ENCODE measurements around the gene MRGPRX2.

MRGPRX2 gene

DNA sequence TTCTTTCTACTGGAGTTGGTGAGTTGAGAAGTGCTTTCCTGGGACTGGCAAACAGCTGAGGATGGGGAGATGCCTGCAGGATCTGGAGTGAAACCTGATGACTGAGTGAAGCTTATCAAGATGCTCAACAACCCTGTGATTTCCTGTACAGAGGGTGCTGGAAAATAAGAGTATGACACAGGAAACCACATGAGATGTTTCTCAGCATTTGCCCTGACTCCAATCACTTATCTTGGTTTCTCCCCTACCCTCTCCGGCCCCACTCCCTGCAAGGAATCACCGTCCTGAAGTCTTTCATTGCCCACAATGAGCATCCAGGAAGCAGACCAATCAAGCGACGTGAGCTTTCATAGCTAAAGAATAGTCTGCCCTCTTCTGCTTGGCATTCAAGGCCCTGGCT is at the start of gene MRGPRX2:
MRGPRX2 (minus strand) TSS at position 89 of the 400 bp plus-strand sequence. CDS start 4,315 bp downstream, outside the sequence.
- DNase-seq (ENCODE audit: low spot score), result no peak

DNA sequence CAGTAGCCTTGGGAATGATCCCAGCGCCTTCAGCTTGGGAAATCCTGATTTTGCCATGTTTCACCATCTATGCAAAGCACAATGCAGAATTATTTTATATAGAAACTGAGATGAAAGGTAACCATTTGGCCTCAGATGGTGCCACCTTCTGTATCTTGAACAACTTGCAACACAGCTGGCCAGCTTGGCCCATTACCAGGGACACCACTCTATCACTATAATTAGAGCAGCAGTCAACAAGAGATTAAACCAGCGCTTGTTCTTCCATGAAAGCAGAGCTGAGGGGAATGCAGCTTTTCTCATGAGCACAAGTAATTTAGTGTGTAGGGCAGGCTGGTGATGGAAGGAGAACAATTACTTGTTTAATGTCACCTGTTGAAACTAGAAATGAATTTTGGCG is 49.8 kb upstream of the MRGPRX2 start:
- DNase-seq (ENCODE audit: low spot score), result peak; percentile 61

DNA sequence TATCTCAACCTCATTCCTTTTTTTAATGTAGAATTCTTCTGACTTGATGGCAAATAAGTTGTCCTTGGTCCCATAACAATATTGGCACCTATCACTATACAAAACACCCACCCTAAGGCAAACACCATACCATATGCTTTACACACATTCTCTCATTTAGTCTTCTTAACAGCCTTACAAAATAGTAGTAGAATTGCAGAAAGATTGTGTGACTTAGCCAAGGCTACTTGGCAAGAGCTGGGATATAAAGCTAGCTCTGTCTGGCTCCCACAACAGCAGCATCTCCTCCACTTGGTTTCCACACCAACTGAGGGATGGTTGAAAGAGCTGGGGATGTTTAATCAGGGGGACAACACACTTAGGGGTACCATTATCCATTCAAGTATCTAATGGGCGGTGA is 46.6 kb upstream of the MRGPRX2 start:
- no peak for DNase-seq (ENCODE audit: low spot score)

DNA sequence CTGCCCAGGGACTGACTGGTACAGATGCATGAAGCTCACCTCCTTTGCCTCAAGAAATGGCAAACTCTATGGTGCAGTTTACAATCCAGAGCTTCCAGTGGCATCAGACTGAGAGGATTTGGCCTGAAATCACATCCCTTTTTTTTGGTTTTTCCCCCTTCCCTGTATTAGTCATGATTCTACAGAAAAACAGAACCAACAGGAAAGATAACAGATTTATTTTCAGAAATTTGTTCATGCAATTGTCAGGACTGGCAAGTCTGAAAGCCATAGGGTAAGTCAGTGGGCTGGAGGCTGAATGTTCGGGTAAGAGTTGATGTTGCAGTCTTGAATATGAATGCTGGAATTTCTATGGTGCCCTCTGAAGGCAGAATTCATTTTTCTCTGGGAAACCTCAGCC is 44.5 kb upstream of the MRGPRX2 start:
- DNase-seq (ENCODE audit: low spot score), result no peak

DNA sequence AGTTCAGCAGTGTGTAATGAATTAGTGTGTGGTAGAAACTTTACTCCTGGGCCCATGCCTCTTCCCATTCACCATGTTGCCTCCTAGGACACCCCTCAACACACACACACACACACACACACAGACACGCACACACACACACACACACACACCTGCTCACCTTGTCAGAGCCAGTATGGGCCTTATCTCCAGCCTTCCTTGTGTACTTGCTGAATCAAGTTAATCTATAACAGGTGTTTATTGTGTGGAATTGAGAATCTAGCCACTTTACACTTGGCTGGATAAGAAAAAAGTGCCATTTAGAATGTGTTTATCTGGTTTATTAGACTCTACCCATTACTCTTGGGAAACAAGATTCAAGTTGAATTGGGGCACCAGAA is 42.0 kb upstream of the MRGPRX2 start:
- DNase-seq (ENCODE audit: low spot score), result no peak

DNA sequence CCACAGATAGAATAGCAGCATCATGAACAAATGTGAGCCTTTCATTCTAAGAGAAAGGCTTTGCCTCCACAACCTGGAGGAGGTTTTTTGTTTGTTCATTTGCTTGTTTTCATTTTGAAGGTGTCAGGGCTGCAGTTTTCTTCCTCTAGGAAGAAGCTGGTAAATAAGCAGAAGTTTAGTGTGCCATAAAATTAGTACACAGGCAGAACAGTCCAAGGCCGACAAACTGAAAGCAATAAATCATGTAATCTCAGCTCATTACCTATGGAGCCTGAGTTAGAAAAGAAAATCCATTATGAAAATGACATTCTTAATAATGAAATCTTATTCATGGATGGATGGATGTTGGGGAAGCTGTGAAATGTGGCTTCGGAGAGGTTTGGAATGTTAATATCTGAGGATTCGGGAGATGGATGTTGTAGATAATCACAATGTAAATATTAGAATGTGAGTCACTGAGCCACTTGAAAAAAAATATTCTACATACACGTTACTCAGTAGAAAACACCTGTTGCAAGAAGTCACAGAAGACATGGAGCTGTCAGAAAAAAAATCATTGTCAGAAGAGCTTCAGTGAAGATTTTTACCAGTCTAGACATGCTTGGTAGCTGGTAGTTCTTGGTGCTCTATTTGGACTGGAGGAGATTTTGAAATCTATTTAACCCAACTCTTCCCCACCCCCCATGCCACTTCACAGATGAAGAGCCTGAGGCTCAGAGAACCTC is 41.4 kb upstream of the MRGPRX2 start:
- no peak for DNase-seq (ENCODE audit: low spot score)

DNA sequence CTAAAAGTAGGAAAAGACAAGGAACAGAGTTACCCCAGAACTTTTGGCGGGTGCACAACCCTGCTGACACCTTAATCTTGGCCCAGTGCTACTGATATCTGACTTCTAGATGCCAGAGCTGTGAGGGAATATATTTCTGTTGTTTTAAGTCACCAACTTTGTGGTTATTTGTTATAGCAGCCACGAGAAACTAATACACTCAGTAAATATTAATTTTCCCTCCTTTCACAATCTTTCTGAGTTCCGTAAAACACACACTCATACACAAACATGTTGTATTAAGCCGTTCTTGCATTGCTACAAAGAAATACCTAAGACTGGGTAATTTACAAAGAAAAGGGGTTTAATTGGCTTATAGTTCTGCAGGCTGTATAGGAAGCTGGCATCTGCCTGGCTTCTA is 40.4 kb upstream of the MRGPRX2 start:
- no peak for DNase-seq (ENCODE audit: low spot score)

DNA sequence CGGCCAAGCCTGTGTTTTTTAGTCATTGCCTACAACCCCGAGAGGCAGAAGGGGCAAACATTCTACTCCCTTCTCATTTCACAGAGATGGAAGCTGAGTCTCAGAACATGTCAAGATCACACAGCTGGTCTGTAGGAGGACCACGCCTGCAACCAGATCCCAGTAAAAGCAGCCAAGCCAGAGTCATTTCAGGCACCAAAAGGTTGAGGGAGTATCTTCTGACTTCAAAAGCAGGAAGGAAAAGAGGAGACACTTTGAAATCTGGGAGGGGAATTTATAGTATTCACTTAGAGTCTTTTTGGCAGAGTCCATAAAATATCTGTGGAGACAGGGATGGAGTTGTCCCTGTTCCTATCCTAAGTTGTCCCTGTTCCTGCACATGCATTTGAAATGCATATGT is 38.6 kb upstream of the MRGPRX2 start:
- DNase-seq (ENCODE audit: low spot score), result no peak

DNA sequence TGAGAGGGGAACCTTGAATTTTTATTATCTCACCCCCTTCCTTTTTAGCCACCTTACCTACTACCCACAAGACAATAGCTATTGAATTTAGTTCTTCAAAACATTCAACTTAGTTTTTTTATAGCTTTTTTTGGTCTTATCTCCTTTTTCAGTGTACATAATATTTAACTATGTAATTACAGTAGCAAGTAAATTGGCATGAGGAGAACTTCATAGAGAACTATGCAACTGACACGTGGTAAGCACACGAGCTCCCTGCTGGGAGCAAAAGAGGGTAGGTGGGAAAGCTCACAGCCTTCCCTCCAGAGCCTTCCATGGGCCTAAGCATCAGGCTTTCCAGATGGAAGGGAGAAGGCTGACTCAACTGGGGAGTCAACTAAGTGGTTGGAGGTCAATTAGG is 34.3 kb upstream of the MRGPRX2 start:
- no peak for DNase-seq (ENCODE audit: low spot score)

DNA sequence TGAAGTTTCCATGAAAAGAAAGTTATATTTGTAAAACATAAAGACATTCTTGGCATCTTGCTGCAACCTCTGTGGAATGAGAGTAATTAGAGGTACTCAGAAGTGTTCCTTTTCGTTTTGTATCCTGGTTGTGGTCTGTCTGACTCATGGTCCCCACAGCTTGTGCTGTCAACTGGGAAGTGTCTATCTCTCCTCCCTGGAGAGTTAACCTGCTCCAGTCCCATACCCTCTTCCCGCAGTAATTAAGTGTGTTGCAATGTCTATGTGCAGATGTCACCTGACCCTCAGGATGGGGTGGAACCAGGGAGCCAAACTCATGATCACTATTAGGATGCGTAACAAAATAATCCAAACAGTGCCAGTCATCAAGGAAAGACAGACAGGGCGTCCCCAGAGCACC is 33.5 kb upstream of the MRGPRX2 start:
- no peak for DNase-seq (ENCODE audit: low spot score)

DNA sequence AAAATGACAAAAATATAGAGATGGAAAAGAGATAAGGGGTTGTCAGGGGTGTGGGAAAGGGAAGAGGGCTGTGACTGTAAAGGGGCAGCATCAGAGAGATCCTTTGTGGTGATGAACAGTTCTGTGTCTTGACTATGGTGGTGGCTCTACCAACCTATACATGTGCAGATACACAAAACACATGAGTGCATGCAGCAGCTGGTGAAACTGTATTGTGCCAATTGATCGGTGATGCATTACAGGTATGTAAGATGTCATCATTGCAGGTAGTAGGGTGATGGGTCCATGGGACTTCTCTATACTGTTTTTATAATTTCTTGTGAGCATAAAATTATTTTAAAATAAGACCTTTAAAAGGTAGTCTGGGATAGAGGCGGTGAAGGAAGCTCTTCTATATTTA is 32.3 kb upstream of the MRGPRX2 start:
- no peak for DNase-seq (ENCODE audit: low spot score)

DNA sequence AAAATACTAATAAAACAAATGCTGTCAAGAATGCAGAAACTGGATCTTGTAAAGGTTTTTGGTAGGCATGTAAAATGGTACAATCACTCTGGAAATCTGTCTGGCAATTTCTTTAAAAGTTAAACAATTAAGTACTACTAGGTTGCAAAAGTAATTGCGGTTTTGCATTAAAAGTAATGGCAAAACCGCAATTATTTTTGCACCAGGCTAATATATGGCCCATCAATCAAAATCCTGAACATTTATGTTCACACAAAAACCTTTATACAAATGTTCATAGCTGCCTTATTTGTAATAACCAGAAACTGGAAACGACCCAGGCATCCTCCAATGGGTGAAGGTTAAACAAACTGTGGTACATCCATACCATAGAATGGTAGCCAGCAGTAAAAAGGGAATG is 31.8 kb upstream of the MRGPRX2 start:
- DNase-seq (ENCODE audit: low spot score), result no peak

DNA sequence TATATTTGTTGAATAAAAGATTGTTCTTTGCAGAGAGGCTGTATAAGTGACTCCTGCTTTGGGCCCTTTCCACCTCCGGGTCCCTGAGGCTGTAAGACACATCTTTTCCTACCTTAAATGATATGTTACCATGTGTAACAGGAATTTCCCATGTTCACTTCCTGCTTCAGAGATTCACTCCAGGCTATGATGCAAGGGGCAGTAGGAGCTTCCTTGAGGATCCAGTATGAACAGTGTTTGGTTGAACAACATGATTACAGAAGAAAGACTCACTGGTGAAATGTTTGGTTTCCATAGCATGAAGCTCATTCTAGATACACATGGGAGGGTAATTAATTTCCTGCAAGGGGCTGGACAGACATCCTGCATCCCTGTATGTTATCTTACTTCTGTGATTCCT is 30.8 kb upstream of the MRGPRX2 start:
- no peak for DNase-seq (ENCODE audit: low spot score)

DNA sequence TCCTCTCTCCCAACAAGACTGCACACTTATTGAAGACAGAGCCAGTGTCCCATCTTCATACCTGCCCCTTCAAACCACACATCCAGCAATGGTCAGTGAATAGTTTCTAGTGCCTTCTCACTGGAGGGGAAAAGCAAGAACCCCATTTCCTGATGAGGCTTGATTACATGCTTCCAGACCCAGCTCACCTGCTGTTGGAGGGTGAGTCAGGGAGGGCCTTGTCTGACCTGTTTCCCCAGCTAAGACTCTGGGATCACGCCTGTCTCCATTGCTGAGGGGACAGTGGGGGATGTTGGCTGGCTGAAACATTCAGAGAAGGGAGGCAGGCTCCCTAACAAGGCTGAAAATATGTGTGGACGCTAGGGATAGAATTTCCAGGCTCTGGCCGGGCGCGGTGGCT is 28.9 kb upstream of the MRGPRX2 start:
- DNase-seq (ENCODE audit: low spot score), result no peak

DNA sequence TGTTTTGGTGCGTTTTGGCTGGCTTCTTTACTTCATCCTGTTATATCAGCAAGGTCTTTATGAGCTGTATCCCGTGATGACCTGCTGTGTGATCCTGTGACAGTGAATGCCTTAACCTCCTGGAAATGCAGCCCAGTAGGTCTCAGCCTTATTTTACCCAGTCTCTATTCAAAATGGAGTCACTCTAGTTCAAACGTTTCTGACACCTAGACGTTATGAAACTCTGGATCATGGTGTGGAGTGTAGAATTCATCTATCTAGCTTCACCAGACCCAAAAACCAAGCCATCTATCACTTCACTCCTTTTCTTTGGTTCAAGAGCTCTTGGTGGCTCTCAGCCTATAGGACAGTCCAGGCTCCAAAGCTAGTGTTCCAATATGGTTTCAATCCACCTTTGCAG is 28.3 kb upstream of the MRGPRX2 start:
- no peak for DNase-seq (ENCODE audit: low spot score)

DNA sequence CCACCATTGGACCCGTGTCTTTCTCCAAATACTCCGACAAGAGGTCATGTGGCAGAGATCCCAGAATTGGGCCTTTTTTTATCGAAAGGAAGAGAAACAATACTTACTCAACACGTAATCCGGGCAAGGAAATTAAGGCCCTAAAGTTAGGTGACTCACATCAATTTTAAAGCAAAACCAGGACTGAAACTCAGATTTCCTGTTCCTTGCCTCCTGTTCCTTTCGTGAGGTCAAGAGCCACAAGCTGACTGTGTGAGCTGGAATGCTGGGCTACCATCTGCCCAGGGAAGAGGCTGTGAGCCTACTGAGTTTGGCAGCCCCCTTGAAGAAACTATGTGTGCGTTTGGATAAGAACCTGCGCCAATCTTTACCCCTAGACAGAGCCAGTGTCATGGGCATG is 27.1 kb upstream of the MRGPRX2 start:
- DNase-seq (ENCODE audit: low spot score), result no peak

DNA sequence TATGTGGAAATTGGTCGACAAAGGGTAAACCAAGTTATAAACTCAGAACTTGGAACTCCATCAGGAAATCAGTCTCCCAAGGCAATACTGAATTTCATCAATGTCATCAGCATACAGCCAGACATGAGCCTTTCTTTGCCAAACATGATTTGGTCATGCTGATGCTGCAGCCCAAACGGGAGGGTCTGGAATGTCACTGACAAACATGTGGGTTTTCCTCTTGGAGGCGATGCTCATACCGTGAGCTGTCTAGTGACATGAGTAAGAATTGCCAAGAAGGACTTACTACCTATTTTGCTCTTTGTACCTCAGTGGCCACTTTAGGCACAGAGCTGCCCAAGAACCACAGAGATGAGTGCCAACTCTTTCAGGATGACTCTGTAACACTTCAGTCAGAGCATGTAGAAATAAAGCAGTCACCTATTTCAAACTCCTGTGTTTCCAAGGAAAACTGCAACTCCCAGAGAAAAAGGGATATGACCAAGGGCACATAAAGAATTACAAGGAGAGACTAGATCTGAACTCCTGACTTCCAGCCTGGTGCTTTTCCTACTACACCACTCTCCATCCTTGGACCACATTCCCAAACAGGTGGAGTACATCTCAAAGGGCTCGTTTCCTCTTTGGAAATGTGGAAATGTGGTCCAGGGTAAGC is 24.3 kb upstream of the MRGPRX2 start:
- no peak for DNase-seq (ENCODE audit: low spot score)

DNA sequence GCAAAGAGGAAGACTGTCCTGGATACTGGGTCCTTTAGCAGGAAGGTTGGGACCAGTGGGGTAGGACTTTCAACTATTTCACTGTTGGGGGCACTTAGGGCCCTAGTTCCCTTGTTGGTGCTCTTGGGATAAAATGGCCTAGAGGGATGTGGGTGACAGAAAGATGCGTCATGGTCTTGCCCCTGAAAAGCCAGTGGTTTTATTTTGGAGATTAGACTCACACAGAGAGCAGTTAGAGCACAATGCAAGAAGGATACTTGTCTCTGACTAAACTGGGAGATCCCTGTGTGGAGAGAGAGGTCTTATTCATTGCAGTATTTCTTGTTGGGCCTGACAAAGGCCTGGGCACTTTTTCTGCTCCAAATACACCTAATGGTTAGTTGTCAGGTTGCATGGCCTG is 22.6 kb upstream of the MRGPRX2 start:
- no peak for DNase-seq (ENCODE audit: low spot score)

DNA sequence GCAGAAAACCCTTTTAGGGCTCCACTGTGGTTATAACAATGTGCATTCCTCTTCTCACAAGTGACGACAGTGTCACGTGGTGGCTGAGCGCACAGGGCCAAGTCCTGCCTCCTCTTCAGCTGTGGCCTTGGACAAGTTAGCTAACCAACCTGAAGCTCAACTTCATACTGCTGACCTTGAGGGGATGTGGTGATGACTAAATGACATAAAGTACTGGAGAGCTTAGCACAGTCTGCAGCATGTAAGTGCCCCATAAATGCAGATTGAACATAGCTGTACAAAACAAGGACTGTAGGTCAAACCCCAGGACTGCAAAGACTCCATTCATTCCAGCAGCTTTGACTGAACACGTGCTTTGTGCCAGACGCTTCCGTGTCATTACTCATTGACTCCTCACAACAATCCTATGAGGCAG is 20.1 kb upstream of the MRGPRX2 start:
- DNase-seq (ENCODE audit: low spot score), result peak; percentile 12

DNA sequence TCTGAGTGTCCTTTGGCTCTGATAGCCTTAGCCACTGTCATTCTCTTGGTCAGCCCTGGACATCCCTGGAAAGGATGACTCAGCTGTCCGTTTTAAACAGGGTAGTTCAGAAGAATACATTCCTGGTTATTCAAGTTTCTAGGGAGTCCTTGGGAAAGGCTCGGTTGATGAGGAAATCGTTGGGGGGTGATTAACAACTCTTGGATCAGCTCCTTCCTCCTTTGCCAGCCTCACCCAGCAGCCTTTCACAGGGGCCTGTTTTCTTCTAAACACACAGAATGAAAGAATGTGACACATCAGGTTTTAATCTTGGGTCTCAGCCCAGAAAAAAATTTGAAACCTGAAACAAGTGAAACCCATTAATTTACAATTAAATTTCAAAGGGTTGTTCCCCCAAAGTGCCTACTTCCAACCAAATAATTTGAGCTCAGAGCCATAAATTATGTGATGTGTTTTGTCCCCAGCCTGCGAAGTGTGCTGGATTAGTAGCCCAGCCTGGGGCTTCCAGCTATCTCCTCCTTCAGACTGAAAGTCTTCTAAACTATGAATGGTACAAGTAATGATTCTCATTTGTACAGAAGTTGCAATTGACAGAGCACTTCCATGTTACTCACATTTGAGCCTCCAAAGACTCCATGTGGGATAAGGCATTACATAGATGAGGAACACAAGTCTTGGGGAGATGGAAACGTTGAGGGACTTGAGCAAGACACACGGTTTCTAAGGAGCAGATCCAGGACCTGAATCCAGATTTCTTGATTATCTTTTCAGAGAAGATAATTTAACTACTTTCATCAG is 19.3 kb upstream of the MRGPRX2 start:
- peak; percentile 30 for DNase-seq (ENCODE audit: low spot score)

DNA sequence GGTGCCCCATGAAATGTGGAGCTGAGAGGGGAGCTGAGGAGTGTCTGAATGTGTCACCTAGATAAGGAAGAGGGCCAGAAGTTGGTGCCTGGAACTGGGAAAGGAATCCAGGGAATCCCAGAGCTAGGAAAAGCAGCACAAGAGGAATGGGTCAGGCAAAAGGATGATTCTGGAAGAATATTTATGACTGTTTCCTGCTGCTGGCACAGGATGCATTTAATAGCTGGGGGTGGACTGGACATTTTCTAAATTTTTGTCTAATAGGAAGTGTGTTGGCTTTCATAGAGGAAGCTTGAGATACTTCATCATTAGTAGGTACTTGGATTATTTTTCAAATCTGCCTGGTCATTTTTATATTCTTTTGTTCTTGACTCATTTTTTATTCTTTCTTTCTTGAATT is 17.4 kb upstream of the MRGPRX2 start:
- DNase-seq (ENCODE audit: low spot score), result no peak

DNA sequence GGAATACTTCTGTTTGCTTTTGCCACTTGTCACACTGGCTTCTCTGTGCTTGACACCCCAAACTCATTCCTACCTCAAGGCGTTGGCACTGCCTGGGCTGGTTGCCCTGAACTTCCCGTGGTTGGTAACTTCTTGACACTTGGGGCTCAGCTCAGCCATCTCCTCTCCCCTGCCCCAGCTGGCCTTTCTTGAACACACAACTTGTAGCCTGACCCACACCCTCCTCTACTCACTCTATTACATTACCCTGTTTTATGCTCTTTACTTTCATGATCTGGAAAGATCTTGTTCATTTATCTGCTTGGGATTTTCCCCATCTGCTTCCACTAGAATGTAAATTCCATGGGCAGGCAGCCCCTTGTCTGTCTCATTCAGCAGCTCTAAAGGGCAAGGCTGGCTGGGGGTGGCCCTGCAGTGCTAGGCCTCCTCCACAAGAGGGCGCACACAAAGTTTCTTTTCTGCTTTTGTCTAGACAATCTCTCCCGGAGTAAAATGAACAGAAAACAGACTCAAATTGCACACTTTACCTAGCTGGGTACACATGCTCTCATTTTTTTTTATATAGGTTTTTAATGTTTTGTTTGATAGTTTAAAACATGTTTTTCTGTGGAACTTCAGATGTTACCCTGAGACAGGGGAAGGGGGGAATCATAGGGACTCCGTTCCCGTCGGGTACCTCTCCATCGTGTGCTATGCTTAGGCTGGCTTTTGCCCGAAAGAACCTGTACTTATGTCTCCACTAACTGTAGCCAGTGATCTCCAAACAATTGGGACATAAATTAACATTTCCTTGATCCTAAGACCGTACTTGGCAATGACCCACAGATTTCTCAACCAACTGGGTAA is 16.4 kb upstream of the MRGPRX2 start:
- DNase-seq (ENCODE audit: low spot score), result peak; percentile 49

Measured in pons (tissue), 1 donor.